ENCODE data around the gene ARHGAP22.

- TF ChIP-seq CTCF (conservative IDR thresholded peaks at IDR 0.05 in 1 of 2, IDR thresholded peaks at IDR 0.05 in 1 of 2; ENCODE audit: low read depth in 1 of 2, low read length in 2 of 2) = no peak
- TF ChIP-seq EZH2 (IDR thresholded peaks at IDR 0.05; ENCODE audit: low read length, missing control alignments) = no peak
Measured at GRCh38 chr10:48447356-48448215, 157.3 kb downstream of the ARHGAP22 start.
